Astrocyte (in vitro differentiated cells and primary cell): ENCODE results near the gene LRRC8A. TPM values are rescaled to one million over a fixed set of nuclear protein-coding genes. Genes with fewer than 3 reads are reported as not detected.

Experiments
- DNase-seq: peaks from one replicate; pipeline ENCODE4 v3.0.0-alpha.2; 2010; ENCODE audit warnings: low read depth
- FAIRE-seq: peaks from 2 replicates; lab custom pipeline; 2011; peaks lifted over from hg19 to GRCh38; lab: Jason Lieb, UNC
- H2AFZ ChIP-seq: 2 replicates; pipeline ENCODE4 v1.6.0; 2012; ENCODE audit warnings: low read depth, low read length, inconsistent platforms
- H3K27ac ChIP-seq: 2 replicates; pipeline ENCODE4 v1.5.1; 2011; ENCODE audit warnings: low read depth, low read length, inconsistent platforms
- H3K27me3 ChIP-seq: 2 replicates; pipeline ENCODE4 v1.6.0; 2011; ENCODE audit warnings: low read length, inconsistent platforms; ENCODE audit not compliant: insufficient read depth
- H3K36me3 ChIP-seq: 2 replicates; pipeline ENCODE4 v1.5.1; 2011; ENCODE audit warnings: low read length, inconsistent platforms; ENCODE audit not compliant: insufficient read depth
- H3K4me1 ChIP-seq: 2 replicates; pipeline ENCODE4 v1.5.1; 2011; ENCODE audit warnings: low read length, inconsistent platforms; ENCODE audit not compliant: insufficient read depth
- H3K4me2 ChIP-seq: 2 replicates; pipeline ENCODE4 v1.6.0; 2012; ENCODE audit warnings: low read length, inconsistent platforms
- H3K4me3 ChIP-seq: 2 replicates; pipeline ENCODE4 v1.5.1; 2011; ENCODE audit warnings: low read depth, mild to moderate bottlenecking, low read length, inconsistent platforms; ENCODE audit not compliant: insufficient read depth
- H3K79me2 ChIP-seq: 2 replicates; pipeline ENCODE4 v1.6.0; 2012; ENCODE audit warnings: mild to moderate bottlenecking, low read length, inconsistent platforms; ENCODE audit not compliant: insufficient read depth
- H3K9ac ChIP-seq: 2 replicates; pipeline ENCODE4 v1.6.0; 2012; ENCODE audit warnings: mild to moderate bottlenecking, low read length, inconsistent platforms
- H3K9me3 ChIP-seq: 2 replicates; pipeline ENCODE4 v1.5.1; 2012; ENCODE audit warnings: low read depth, mild to moderate bottlenecking, low read length, inconsistent platforms; ENCODE audit not compliant: insufficient read depth
- H4K20me1 ChIP-seq: 2 replicates; pipeline ENCODE4 v1.6.0; 2012; ENCODE audit warnings: low read length, inconsistent platforms; ENCODE audit not compliant: insufficient read depth
- H3K27ac Mint-ChIP-seq: one replicate; pipeline ENCODE4 v1.8.0; 2021; ENCODE audit warnings: mild to moderate bottlenecking, mixed read lengths; ENCODE audit not compliant: unreplicated experiment
- H3K27me3 Mint-ChIP-seq: one replicate; pipeline ENCODE4 v1.8.0; 2021; ENCODE audit warnings: low read depth, mixed read lengths; ENCODE audit not compliant: unreplicated experiment
- H3K36me3 Mint-ChIP-seq: one replicate; pipeline ENCODE4 v1.8.0; 2021; ENCODE audit warnings: low read depth, mixed read lengths; ENCODE audit not compliant: unreplicated experiment
- H3K4me1 Mint-ChIP-seq: one replicate; pipeline ENCODE4 v1.8.0; 2021; ENCODE audit warnings: low read depth, mixed read lengths; ENCODE audit not compliant: unreplicated experiment
- H3K4me3 Mint-ChIP-seq: one replicate; pipeline ENCODE4 v1.8.0; 2021; ENCODE audit warnings: mild to moderate bottlenecking, moderate library complexity, mixed read lengths; ENCODE audit not compliant: unreplicated experiment
- H3K9me3 Mint-ChIP-seq: one replicate; pipeline ENCODE4 v1.8.0; 2021; ENCODE audit warnings: mild to moderate bottlenecking, mixed read lengths; ENCODE audit not compliant: unreplicated experiment
- EZH2 ChIP-seq: IDR thresholded peaks from 2 replicates; pipeline ENCODE4 v1.6.1; 2012; ENCODE audit warnings: mild to moderate bottlenecking, low read length, inconsistent platforms; ENCODE audit not compliant: insufficient read depth
- total RNA-seq: library from RNA; stranded (reverse); gene quantifications from 2 replicates; pipeline ENCODE4 v1.2.1, GENCODE V29; 2021
- TF ChIP-seq, protein P1 (sequence below): IDR thresholded peaks from 2 replicates; pipeline ENCODE4 v1.5.1; 2011; ENCODE audit warnings: low read depth, mild to moderate bottlenecking, inconsistent platforms, low read length, moderate library complexity; ENCODE audit not compliant: insufficient read depth

Gene LRRC8A
- total RNA-seq, 1 donor from 2014 or later: 103 TPM

DNA sequence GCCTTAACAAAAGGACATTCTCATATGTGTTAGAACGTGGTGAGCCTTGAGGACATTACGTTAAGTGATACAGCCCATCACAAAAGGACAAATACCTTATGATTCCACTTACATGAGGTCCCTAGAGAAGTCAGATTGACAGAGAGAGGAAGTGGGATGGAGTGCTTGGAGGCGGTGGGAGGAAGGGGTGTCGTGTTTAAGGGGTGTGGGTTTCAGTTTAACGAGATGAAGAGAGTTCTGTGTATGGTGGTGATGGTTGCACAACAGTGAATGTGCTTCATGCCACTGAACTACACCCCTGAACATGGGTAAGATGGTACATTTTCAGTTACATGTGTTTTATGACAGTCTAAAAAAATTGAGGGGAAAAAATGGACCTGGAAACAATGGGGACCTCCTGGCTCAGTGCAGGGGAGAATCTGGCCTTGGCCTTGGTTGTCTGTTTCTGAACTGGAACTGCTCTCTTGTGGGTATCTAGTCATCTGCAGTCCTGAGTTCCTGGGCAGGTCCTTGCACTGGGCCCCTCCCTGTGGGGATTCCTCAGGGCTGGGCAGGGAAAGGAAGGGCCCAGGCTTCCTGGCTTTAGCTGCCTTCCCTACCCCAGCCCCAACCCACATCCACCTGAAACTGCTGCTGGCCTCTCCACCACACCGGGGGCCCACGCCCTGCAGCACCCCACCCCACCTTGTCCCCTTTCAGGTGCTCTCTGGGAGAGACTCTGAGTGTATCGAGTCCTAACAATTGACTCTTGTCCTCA lies 17.8 kb downstream of the LRRC8A start:
- H3K79me2 ChIP-seq: peaks cover 84% of the 10 kb centered on the region

DNA sequence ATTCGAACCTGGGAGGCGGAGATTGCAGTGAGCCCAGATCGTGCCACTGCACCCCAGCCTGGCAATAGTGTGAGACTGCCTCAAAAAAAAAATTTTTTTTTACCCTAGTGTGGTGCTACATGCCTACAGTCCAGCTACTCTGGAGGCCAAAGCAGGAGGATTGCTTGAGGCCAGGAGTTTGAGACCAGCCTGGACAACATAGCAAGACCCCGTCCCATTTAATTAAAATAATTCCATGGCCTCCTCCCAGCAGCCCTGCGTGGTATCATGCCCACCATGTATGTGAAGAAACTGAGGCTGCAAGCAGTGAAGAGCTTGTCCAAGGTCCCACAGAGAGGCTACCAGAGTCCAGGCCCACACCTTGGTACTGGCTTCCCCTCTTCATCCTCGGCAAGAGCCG lies 19.4 kb downstream of the LRRC8A start:
- Histone ChIP-seq H2AFZ (no peak overlapping the region), H3K4me2 (no peak overlapping the region), H3K36me3 (peaks cover 8% of the 10 kb centered on the region), H3K9me3 (no peaks in the 10 kb centered on the region), H4K20me1 (peaks cover 51% of the 10 kb centered on the region), H3K27me3 (no peaks in the 10 kb centered on the region), H3K4me1 (peaks cover 7% of the 10 kb centered on the region), H3K9ac (no peak overlapping the region), H3K27ac (no peak overlapping the region), H3K4me3 (no peak overlapping the region), H3K79me2 (peaks cover 82% of the 10 kb centered on the region)
- peaks cover 12% of the 10 kb centered on the region for H3K4me1 Mint-ChIP-seq
- H3K4me3 Mint-ChIP-seq: no peak overlapping the region
- DNase-seq (no peak), FAIRE-seq (no peak)
- no peaks in the 10 kb centered on the region for H3K9me3 Mint-ChIP-seq
- H3K36me3 Mint-ChIP-seq: peaks cover 10% of the 10 kb centered on the region
- TF ChIP-seq, protein P1, sequence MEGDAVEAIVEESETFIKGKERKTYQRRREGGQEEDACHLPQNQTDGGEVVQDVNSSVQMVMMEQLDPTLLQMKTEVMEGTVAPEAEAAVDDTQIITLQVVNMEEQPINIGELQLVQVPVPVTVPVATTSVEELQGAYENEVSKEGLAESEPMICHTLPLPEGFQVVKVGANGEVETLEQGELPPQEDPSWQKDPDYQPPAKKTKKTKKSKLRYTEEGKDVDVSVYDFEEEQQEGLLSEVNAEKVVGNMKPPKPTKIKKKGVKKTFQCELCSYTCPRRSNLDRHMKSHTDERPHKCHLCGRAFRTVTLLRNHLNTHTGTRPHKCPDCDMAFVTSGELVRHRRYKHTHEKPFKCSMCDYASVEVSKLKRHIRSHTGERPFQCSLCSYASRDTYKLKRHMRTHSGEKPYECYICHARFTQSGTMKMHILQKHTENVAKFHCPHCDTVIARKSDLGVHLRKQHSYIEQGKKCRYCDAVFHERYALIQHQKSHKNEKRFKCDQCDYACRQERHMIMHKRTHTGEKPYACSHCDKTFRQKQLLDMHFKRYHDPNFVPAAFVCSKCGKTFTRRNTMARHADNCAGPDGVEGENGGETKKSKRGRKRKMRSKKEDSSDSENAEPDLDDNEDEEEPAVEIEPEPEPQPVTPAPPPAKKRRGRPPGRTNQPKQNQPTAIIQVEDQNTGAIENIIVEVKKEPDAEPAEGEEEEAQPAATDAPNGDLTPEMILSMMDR: no peak
- no peak for TF ChIP-seq EZH2
- no peaks in the 10 kb centered on the region for H3K27me3 Mint-ChIP-seq
- H3K27ac Mint-ChIP-seq: no peak overlapping the region

More for the DNA sequence above, 17.8 kb downstream of the LRRC8A start:
- FAIRE-seq: no peak
- Histone ChIP-seq H3K9me3 (no peaks in the 10 kb centered on the region), H3K4me1 (peaks cover 10% of the 10 kb centered on the region), H2AFZ (no peak overlapping the region), H3K27me3 (no peaks in the 10 kb centered on the region), H4K20me1 (peaks cover 60% of the 10 kb centered on the region), H3K27ac (no peak overlapping the region), H3K36me3 (peaks cover 11% of the 10 kb centered on the region), H3K9ac (no peak overlapping the region), H3K4me2 (no peak overlapping the region), H3K4me3 (no peak overlapping the region)
- peaks cover 20% of the 10 kb centered on the region for H3K4me1 Mint-ChIP-seq
- H3K9me3 Mint-ChIP-seq: no peaks in the 10 kb centered on the region
- H3K4me3 Mint-ChIP-seq: no peak overlapping the region
- peaks cover 10% of the 10 kb centered on the region for H3K36me3 Mint-ChIP-seq
- no peaks in the 10 kb centered on the region for H3K27me3 Mint-ChIP-seq
- no peak for DNase-seq
- no peak overlapping the region for H3K27ac Mint-ChIP-seq
- TF ChIP-seq, protein P1: no peak
- TF ChIP-seq EZH2: no peak

DNA sequence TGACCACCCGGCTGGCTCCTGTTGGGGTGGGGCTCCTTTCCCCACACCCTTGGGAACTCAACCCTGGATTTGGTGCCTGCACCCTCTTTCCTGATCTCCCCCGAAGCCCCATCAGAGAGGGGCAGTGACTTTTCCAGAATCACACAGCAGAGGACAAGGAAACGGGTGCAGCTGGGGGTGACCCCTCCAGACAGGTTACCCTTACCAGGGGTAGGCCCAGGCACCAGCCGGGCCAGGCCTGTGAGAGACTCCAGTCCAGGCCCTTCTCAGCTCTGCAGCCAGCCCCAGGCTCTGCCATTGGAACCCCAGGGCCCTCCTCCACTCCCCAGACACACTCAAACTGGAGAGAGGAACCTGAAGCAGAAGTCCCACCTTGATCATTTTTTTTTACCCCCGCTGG lies 19.9 kb downstream of the LRRC8A start:
- peaks cover 82% of the 10 kb centered on the region for H3K79me2 ChIP-seq
- H3K36me3 ChIP-seq: peaks cover 7% of the 10 kb centered on the region
- no peaks in the 10 kb centered on the region for H3K9me3 Mint-ChIP-seq
- TF ChIP-seq, protein P1: no peak
- TF ChIP-seq EZH2: no peak
- no peak overlapping the region for H3K27ac ChIP-seq
- H3K27ac Mint-ChIP-seq: no peak overlapping the region
- no peak overlapping the region for H3K4me3 ChIP-seq
- peaks cover 12% of the 10 kb centered on the region for H3K4me1 Mint-ChIP-seq
- H3K4me2 ChIP-seq: no peak overlapping the region
- FAIRE-seq (no peak), DNase-seq (no peak)
- H4K20me1 ChIP-seq: peaks cover 51% of the 10 kb centered on the region
- no peak overlapping the region for H3K4me3 Mint-ChIP-seq
- peaks cover 7% of the 10 kb centered on the region for H3K4me1 ChIP-seq
- no peak overlapping the region for H3K9ac ChIP-seq
- H3K27me3 Mint-ChIP-seq: no peaks in the 10 kb centered on the region
- H3K36me3 Mint-ChIP-seq: peaks cover 10% of the 10 kb centered on the region
- H2AFZ ChIP-seq: no peak overlapping the region
- H3K9me3 ChIP-seq: no peaks in the 10 kb centered on the region
- H3K27me3 ChIP-seq: no peaks in the 10 kb centered on the region
